ENCODE results near the gene FKBP5.

FKBP5 gene

DNA sequence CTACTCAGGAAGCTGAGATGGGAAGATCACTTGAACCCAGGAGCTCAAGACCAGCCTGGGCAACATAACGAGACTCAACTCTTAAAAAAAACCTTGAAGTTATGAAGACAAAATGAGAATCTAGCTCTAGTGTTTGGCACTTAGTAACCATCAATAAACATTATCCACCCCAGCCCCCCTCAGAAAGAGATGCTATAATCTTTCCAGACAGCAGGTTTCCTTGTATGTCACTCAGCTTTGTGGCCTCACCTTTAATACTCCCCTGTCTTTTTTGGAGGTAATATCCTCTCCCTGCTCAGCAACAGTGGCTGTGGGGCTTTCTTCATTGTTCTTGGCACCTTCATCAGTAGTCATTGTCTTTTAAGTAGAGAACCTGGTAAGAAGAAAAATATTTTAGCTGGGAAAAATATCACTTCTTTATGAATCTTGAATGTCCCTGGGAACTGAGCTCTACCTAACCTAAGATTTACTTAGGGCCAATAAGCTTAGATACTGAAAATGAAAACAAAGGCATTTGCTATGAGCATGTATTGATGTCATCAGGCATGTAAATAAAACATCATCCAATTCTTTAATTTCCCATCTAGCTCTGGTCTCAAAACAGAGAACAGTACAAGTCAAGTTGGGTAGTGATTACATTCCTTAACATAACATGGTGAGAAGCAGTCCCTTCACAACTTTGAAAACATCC, 46.1 kb downstream of the FKBP5 start:
- no peak for TF ChIP-seq CTCF (IDR thresholded peaks at IDR 0.05; ENCODE audit: control insufficient read depth, extremely low read depth, insufficient read depth)
- H3K4me3 ChIP-seq (ENCODE audit: low read depth, low read length), result no peak overlapping the region
- no peak for DNase-seq (ENCODE audit: low read depth)

GRCh38 chr6:35640017-35640664, 48.6 kb downstream of the FKBP5 start:
- H3K4me3 ChIP-seq (ENCODE audit: low read depth, low read length), result no peak overlapping the region
- TF ChIP-seq CTCF (IDR thresholded peaks at IDR 0.05; ENCODE audit: control insufficient read depth, extremely low read depth, insufficient read depth), result no peak
- DNase-seq (ENCODE audit: low read depth), result peak; percentile 32

DNA sequence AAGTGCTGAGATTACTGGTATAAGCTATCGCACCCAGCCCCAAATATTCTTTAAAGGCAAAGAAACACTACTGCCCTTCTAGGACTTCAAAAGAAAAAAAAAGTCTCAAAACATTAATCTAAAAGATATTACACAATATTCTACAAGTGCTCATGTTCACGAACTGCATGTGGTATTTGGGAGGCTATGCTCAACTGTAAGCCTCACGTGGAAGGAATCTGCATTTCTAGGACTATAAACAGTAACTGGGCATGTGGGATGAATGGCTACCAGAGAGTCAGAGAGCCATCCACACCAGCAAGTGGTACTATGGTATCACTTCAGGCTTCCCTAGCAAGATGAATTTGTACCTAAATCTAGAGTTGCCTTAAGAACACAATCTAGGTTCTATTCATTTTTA, 50.0 kb downstream of the FKBP5 start:
- no peak for TF ChIP-seq CTCF (IDR thresholded peaks at IDR 0.05; ENCODE audit: control insufficient read depth, extremely low read depth, insufficient read depth)
- no peak overlapping the region for H3K4me3 ChIP-seq (ENCODE audit: low read depth, low read length)
- DNase-seq (ENCODE audit: low read depth), result no peak

GRCh38 chr6:35637911-35638310, 50.8 kb downstream of the FKBP5 start:
- no peak for TF ChIP-seq CTCF (IDR thresholded peaks at IDR 0.05; ENCODE audit: control insufficient read depth, extremely low read depth, insufficient read depth)
- H3K4me3 ChIP-seq (ENCODE audit: low read depth, low read length), result no peak overlapping the region

DNA sequence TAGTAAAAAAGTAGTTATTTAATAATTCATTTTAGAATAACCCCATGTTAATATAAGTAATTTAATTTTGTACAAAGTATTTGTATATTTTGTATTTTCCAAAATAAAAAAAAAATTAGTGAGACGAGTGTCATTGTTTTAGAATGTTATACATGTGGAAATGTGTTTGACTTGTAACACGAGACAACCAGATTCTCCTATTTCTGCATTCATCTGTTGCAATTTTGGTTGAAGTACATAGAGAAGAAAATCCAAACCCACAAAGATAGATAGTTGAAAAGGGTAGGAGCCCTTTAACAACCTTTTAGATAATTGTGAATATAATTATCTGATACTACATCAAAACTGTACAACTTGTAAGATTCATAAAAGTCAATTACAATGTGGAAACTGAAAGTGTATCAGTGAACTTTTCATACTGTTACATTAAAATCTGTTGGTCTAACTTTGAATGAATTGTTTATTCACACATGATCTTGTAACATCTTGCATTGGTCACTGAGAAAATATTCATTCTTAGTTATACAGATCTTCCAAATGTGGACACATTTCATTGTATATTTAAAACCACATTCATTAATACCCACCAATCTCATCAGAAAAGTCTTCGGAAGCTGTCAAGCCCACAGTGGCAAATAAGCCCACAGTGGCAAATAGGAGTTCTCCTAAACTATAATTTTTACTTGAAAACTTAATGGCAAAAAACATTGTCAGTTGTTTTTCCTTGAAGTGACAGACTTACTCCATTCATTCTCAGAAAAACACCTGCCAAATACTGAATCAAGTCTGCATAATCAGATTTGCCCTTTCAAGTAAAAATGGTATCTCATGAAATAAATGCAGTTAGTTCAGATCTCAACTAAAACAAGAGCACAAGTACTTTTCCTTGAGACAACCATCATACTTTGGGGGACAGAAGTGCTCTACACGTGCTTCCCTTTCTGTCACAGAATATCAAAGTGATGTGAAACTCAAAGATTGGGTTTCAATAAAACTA, 52.8 kb downstream of the FKBP5 start:
- DNase-seq (ENCODE audit: low read depth), result no peak
- no peak for TF ChIP-seq CTCF (IDR thresholded peaks at IDR 0.05; ENCODE audit: control insufficient read depth, extremely low read depth, insufficient read depth)
- H3K4me3 ChIP-seq (ENCODE audit: low read depth, low read length), result no peak overlapping the region

More at GRCh38 chr6:35637911-35638310, 50.8 kb downstream of the FKBP5 start:
- DNase-seq (ENCODE audit: low read depth), result no peak

DNA sequence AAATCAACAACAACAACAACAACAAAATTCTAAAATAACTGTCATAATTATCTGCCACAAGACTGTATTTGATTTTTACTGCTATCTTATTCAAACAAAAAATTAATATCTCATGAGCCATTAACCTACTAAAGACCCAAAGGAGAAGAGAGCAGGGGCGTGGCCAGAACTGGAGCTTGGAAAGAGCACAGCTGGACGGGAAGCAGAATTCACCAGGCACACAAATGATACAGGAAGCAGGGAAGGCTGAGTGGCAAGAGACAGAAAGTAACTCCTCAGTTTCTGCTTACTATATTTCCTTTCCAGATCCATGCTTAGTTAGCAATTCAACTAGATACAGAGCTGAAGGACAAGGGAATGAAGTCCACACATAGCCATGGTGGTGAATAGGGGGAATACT, 54.4 kb downstream of the FKBP5 start:
- no peak for DNase-seq (ENCODE audit: low read depth)
- H3K4me3 ChIP-seq (ENCODE audit: low read depth, low read length), result no peak overlapping the region
- TF ChIP-seq CTCF (IDR thresholded peaks at IDR 0.05; ENCODE audit: control insufficient read depth, extremely low read depth, insufficient read depth), result no peak
